GM03348 (cell line): ENCODE measurements around the gene TRAPPC14.
A peak's percentile ranks its signal among the peaks of the same experiment; 100 is the strongest.
"Not testable (repeated sequence)": the region's sequence is repeated elsewhere in the genome, so short reads cannot be mapped to it uniquely, and the experiment has no call there.

ENCODE experiments used
- DNase-seq: peaks from one replicate; pipeline ENCODE4 v3.0.0; 2012; ENCODE audit warnings: low spot score

TRAPPC14 gene

GRCh38 chr7:100158229-100159098 is at the start of gene TRAPPC14:
Gene TRAPPC14 (minus strand): TSS chr7:100158723. CDS start chr7:100158499, 224 bp downstream.
- DNase-seq = peak; percentile 98

GRCh38 chr7:100204454-100204853 is 45.9 kb upstream of the TRAPPC14 start:
- DNase-seq = no peak

GRCh38 chr7:100200693-100201092 is 42.2 kb upstream of the TRAPPC14 start:
- no peak for DNase-seq

GRCh38 chr7:100198266-100198665 is 39.7 kb upstream of the TRAPPC14 start:
- DNase-seq = no peak

- DNase-seq = not testable (repeated sequence)
Measured at GRCh38 chr7:100195901-100196322, 37.4 kb upstream of the TRAPPC14 start.

- no peak for DNase-seq
Measured at GRCh38 chr7:100195222-100195621, 36.7 kb upstream of the TRAPPC14 start.

GRCh38 chr7:100192969-100193368 is 34.4 kb upstream of the TRAPPC14 start:
- no peak for DNase-seq

GRCh38 chr7:100192281-100192862 is 33.8 kb upstream of the TRAPPC14 start:
- DNase-seq = not testable (repeated sequence)

- DNase-seq = no peak
Measured at GRCh38 chr7:100191775-100192174, 33.3 kb upstream of the TRAPPC14 start.

GRCh38 chr7:100190048-100190711 is 31.7 kb upstream of the TRAPPC14 start:
- peak; percentile 48 for DNase-seq

- no peak for DNase-seq
Measured at GRCh38 chr7:100189061-100189460, 30.5 kb upstream of the TRAPPC14 start.

- no peak for DNase-seq
Measured at GRCh38 chr7:100185726-100186125, 27.2 kb upstream of the TRAPPC14 start.

GRCh38 chr7:100183090-100183489 is 24.6 kb upstream of the TRAPPC14 start:
- not testable (repeated sequence) for DNase-seq

GRCh38 chr7:100182616-100183015 is 24.1 kb upstream of the TRAPPC14 start:
- not testable (repeated sequence) for DNase-seq

- DNase-seq = not testable (repeated sequence)
Measured at GRCh38 chr7:100180084-100180483, 21.6 kb upstream of the TRAPPC14 start.

GRCh38 chr7:100177045-100178001 is 18.8 kb upstream of the TRAPPC14 start, which contains the start of the genes GPC2 and STAG3:
Gene GPC2 (minus strand): TSS chr7:100177381. CDS start chr7:100177199, 182 bp downstream.
Gene STAG3 (plus strand): TSS chr7:100177918. CDS start chr7:100180557, 2,639 bp downstream.
- peak; percentile 98 for DNase-seq

GRCh38 chr7:100176096-100177044 is 17.8 kb upstream of the TRAPPC14 start:
- DNase-seq = no peak

- DNase-seq = no peak
Measured at GRCh38 chr7:100175296-100175935, 16.9 kb upstream of the TRAPPC14 start.

GRCh38 chr7:100174582-100174981 is 16.1 kb upstream of the TRAPPC14 start:
- DNase-seq = no peak
